Choroid plexus epithelial cell (primary cell): ENCODE data around the gene WFIKKN2.

ENCODE experiments used
- DNase-seq: peaks from one replicate; pipeline ENCODE4 v3.0.0-alpha.2; 2010; ENCODE audit warnings: low read depth
- H3K4me3 ChIP-seq: 2 replicates; pipeline ENCODE4 v1.5.1; 2011; ENCODE audit warnings: low read depth, mild to moderate bottlenecking, control low read depth, low read length, moderate library complexity
- TF ChIP-seq, protein P1 (sequence below): conservative IDR thresholded peaks from 2 replicates; pipeline ENCODE4 v1.5.1; 2011; ENCODE audit warnings: low read depth, mild to moderate bottlenecking, control low read depth, inconsistent platforms, low read length, moderate library complexity

The WFIKKN2 gene

DNA sequence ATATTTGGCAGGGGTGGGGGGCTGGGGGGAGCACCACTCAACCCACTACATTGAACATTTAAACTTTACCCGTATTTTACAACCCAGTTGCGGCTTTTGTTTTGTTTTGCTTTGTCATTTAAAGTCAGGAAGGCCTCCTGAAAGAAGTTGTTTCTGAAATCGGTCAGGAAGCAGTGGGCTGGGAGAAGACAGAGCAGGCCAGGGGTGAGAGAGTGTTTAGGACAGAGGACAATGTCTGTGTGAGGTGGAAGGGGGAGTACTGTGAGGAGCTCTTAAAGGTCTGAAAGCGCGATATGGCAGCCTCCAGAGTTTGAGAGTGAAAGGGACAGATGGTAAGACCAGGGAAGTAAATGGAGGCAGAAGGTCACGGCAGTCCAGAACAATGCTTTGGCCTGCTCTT lies 6.1 kb upstream of the WFIKKN2 start:
- no peak overlapping the region for H3K4me3 ChIP-seq
- TF ChIP-seq, protein P1, sequence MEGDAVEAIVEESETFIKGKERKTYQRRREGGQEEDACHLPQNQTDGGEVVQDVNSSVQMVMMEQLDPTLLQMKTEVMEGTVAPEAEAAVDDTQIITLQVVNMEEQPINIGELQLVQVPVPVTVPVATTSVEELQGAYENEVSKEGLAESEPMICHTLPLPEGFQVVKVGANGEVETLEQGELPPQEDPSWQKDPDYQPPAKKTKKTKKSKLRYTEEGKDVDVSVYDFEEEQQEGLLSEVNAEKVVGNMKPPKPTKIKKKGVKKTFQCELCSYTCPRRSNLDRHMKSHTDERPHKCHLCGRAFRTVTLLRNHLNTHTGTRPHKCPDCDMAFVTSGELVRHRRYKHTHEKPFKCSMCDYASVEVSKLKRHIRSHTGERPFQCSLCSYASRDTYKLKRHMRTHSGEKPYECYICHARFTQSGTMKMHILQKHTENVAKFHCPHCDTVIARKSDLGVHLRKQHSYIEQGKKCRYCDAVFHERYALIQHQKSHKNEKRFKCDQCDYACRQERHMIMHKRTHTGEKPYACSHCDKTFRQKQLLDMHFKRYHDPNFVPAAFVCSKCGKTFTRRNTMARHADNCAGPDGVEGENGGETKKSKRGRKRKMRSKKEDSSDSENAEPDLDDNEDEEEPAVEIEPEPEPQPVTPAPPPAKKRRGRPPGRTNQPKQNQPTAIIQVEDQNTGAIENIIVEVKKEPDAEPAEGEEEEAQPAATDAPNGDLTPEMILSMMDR: no peak
- no peak for DNase-seq

DNA sequence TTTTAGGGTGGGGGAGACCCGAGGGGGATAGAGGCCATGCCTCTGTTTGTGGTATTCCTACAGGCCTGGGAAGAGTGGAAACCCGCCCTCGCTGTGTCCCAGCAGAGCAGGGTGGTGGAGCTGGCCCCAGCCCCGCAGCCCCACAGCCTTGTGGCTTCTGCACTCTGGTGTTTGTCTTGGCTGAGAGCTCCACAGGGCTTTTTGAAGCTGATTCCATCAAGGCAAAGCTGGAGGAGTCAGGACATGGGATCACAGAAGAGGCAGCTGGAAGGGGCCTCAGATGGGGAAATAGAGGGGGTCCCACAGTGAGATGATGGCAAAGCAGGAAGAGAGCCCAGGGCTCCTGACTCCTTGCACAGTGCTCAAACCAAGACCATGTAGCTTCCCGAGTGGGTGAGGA lies 5.0 kb upstream of the WFIKKN2 start:
- TF ChIP-seq, protein P1: no peak
- no peak overlapping the region for H3K4me3 ChIP-seq
- peak; percentile 51 for DNase-seq

DNA sequence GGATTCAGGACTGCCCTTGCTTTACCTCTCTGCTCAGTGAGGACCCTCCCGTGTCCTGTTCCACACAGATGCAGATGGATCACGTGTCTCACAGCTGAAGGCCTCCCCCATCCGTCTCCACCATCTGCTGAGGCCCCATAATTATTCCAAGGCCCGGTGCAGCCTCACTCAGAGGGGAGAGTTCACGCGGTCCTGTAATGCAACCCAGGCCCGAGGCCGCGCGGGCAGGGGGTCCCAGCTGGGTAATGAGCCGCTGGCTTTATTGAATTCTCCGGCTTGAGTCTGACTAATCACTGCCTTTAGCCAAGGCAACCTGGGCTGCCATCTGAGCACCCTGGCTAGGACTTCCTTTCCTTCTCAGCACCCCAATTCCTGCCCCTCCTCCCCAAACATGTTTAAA lies 4.4 kb upstream of the WFIKKN2 start:
- TF ChIP-seq, protein P1: no peak
- no peak overlapping the region for H3K4me3 ChIP-seq
- peak; percentile 64 for DNase-seq

DNA sequence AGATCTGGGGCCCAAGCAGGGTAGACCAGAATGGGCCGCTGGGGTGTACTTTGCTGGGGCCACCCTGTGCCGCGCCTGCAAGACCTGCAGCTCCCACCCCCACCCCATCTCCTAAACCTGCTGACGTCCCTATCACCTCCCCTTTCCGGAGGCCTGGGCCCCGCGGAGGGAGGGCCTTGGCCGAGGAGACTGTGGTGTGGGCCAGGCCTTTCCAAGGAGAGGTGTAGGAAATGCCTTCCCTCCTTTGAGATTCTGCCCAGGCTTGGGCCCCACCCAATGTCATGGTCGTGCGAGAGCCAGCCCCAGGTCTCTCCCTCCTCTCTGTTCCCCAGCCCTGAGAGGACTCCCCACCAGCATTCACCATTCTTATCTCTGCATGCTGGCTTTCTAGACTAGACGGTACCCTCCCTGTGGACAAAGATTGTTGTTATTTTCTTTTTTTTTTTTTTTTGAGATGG lies 3.9 kb upstream of the WFIKKN2 start:
- DNase-seq: peak; percentile 34
- H3K4me3 ChIP-seq: no peak overlapping the region
- TF ChIP-seq, protein P1: no peak

DNA sequence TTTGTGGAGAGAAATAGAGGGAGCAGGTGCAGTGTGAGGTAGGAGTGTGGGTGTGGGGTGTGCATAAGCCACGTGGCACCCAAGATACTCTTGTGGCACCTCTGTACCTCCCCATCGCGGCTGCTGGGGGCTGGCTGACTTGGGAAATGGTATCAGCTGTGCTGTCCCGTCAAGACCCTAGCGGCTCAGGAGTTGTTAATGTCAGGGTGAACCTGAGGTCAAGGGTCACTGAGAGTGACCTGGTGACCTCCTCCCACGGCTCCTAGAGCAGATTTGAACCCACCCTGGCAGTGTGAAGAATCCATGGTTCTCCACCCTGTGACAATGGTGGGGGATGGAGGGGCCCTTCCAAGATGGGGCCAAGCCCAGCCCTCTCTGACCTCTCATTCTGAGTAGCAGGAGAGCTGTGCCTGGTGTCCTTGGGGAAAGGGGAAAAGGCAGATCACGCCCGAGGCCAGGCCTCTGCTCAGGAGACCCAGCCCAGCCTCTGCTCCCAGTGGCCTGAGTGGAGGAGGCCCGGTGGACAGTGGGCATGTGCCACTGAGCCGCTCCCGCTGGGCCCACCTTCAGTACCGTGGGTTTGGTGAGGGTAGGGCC lies 3.0 kb upstream of the WFIKKN2 start:
- no peak for DNase-seq
- TF ChIP-seq, protein P1: no peak
- H3K4me3 ChIP-seq: no peak overlapping the region

DNA sequence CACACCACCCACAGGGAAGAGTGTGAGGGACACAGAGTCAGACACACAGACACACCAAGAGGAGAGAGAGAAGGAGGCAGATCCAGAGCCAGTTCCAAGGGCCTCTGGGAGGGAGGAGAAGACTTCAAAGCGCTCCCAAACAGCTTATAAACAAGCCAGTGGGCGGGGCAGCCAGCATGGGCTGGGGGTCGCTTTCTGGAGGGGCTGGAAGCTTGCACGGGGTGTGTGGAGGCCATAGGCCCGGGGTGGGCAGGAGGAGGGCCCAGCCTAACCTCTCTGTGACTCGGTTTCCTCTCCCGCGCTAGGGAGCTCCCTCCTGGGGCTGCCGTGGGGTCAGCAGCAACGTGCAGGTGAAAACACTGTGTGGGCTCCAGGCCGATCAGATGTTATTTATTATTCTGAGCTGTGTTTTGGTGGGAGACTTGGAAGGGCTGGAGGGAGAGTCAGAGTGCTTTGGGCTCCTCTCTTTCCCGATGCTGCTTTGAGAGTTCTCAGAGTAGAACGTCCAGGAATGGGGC lies 2.5 kb upstream of the WFIKKN2 start:
- H3K4me3 ChIP-seq: no peak overlapping the region
- TF ChIP-seq, protein P1: no peak
- no peak for DNase-seq
